Liver (tissue), 9 donors: ENCODE results near the gene FOXJ2. TPM values are rescaled to one million over a fixed set of nuclear protein-coding genes. Genes with fewer than 3 reads are reported as not detected.
"Not testable (repeated sequence)": the region's sequence is repeated elsewhere in the genome, so short reads cannot be mapped to it uniquely, and the experiment has no call there.

Experiments
- DNase-seq: peaks from one replicate; pipeline ENCODE4 v3.0.0-alpha.2; 2017; ENCODE audit warnings: low spot score
- H3K27ac ChIP-seq, 2 donors: one replicate each; pipeline ENCODE4 v1.7.0; 2013; ENCODE audit warnings: inconsistent platforms in 2 of 2, low read length in 2 of 2, control low read depth in 1 of 2, low read depth in 1 of 2, mild to moderate bottlenecking in 1 of 2
- H3K27me3 ChIP-seq, 4 donors: one replicate each; pipeline versions ENCODE4 v1.6.1 to v1.7.0; 2013; ENCODE audit warnings: low read length in 3 of 4, inconsistent platforms in 1 of 4, mild to moderate bottlenecking in 1 of 4, moderate library complexity in 1 of 4; ENCODE audit not compliant: control insufficient read depth in 4 of 4, insufficient read depth in 4 of 4
- H3K36me3 ChIP-seq, 4 donors: one replicate each; pipeline versions ENCODE4 v1.6.1 to v1.7.0; 2013; ENCODE audit warnings: low read length in 3 of 4, mild to moderate bottlenecking in 3 of 4, low read depth in 1 of 4, moderate library complexity in 1 of 4; ENCODE audit not compliant: control insufficient read depth in 4 of 4, insufficient read depth in 3 of 4
- H3K4me1 ChIP-seq, 4 donors: one replicate each; pipeline versions ENCODE4 v1.6.1 to v1.7.0; 2013; ENCODE audit warnings: low read length in 3 of 4, mild to moderate bottlenecking in 3 of 4, moderate library complexity in 1 of 4; ENCODE audit not compliant: control insufficient read depth in 4 of 4, insufficient read depth in 4 of 4
- H3K4me3 ChIP-seq, 3 donors: one replicate each; pipeline versions ENCODE4 v1.6.1 to v1.7.0; 2013; ENCODE audit warnings: low read length in 3 of 3, control low read depth in 1 of 3, low read depth in 1 of 3, mild to moderate bottlenecking in 1 of 3
- H3K9ac ChIP-seq, 2 donors: one replicate each; pipeline ENCODE4 v1.7.0; 2013; ENCODE audit warnings: low read length in 2 of 2, mild to moderate bottlenecking in 2 of 2, moderate library complexity in 2 of 2, control low read depth in 1 of 2, low read depth in 1 of 2
- H3K9me3 ChIP-seq, 4 donors: one replicate each; pipeline versions ENCODE4 v1.6.1 to v1.7.0; 2013; ENCODE audit warnings: low read length in 3 of 4; ENCODE audit not compliant: control insufficient read depth in 4 of 4
- EGR1 ChIP-seq, 2 donors: IDR thresholded peaks; 2 replicates each; pipeline ENCODE4 v1.6.1; 2016 to 2018; ENCODE audit warnings: antibody characterized with exemption in 2 of 2, low read depth in 2 of 2
- FOXA1 ChIP-seq: IDR thresholded peaks from 2 replicates; pipeline ENCODE4 v1.6.1; 2016; ENCODE audit warnings: antibody characterized with exemption
- GABPA ChIP-seq, 2 donors: IDR thresholded peaks in 1 of 2; conservative IDR thresholded peaks in 1 of 2; 2 replicates each; pipeline ENCODE4 v1.6.1; 2016; ENCODE audit warnings: antibody characterized with exemption in 2 of 2, mild to moderate bottlenecking in 1 of 2, moderate library complexity in 1 of 2
- HNF4A ChIP-seq, 2 donors: conservative IDR thresholded peaks; 2 replicates each; pipeline ENCODE4 v1.6.1; 2016; ENCODE audit warnings: antibody characterized with exemption in 2 of 2, mild to moderate bottlenecking in 2 of 2
- HNF4G ChIP-seq: IDR thresholded peaks from 2 replicates; pipeline ENCODE4 v1.6.1; 2016; ENCODE audit warnings: antibody characterized with exemption
- JUND ChIP-seq, 2 donors: IDR thresholded peaks; 2 replicates each; pipeline ENCODE4 v1.6.1; 2016; ENCODE audit warnings: antibody characterized with exemption in 2 of 2
- NR2F2 ChIP-seq: IDR thresholded peaks from 2 replicates; pipeline ENCODE4 v1.6.1; 2016; ENCODE audit warnings: antibody characterized with exemption
- RAD21 ChIP-seq, 2 donors: IDR thresholded peaks; 2 replicates each; pipeline ENCODE4 v1.6.1; 2016; ENCODE audit warnings: antibody characterized with exemption in 2 of 2, mild to moderate bottlenecking in 2 of 2
- RXRA ChIP-seq, 2 donors: IDR thresholded peaks; 2 replicates each; pipeline ENCODE4 v1.6.1; 2017 to 2018; ENCODE audit warnings: antibody characterized with exemption in 2 of 2, mild to moderate bottlenecking in 1 of 2
- SP1 ChIP-seq: IDR thresholded peaks from 2 replicates; pipeline ENCODE4 v1.6.1; 2018; ENCODE audit warnings: antibody characterized with exemption, mild to moderate bottlenecking
- TAF1 ChIP-seq: conservative IDR thresholded peaks from 2 replicates; pipeline ENCODE4 v1.6.1; 2016; ENCODE audit warnings: antibody characterized with exemption, mild to moderate bottlenecking
- YY1 ChIP-seq: IDR thresholded peaks from 2 replicates; pipeline ENCODE4 v1.6.1; 2016; ENCODE audit warnings: antibody characterized with exemption, mild to moderate bottlenecking
- WGBS: extraction: QIAGEN DNeasy Blood & Tissue Kit; methylation state at CpG from one replicate; pipeline ENCODE4 v1.1.7; 2013; 5-methylcytosine and 5-hydroxymethylcytosine counted together
- polyA plus RNA-seq, 2 donors: library from polyadenylated mRNA; stranded (reverse) in 1 of 2; unstranded in 1 of 2; fragments of 200-250 nt in 1 of 2; fragments of >200 nt in 1 of 2; fragmentation: Nextera tagmentation in 1 of 2; extraction: Ambion mirVana in 1 of 2; gene quantifications; one replicate each; pipeline versions ENCODE4 v1.2.1 to v1.2.3, GENCODE V29; 2013 to 2015
- total RNA-seq, 2 donors: library from RNA; depleted of rRNA; stranded (reverse); fragments of >200 nt; gene quantifications; one replicate each; pipeline ENCODE4 v1.2.3, GENCODE V29; 2014
- TF ChIP-seq, protein P1 (sequence below): IDR thresholded peaks from 2 replicates; pipeline ENCODE4 v1.6.1; 2016; ENCODE audit warnings: antibody characterized with exemption
- TF ChIP-seq, protein P2 (sequence below): IDR thresholded peaks from 2 replicates; pipeline ENCODE4 v1.6.1; 2016; ENCODE audit warnings: antibody characterized with exemption
- TF ChIP-seq, protein P3 (sequence below): IDR thresholded peaks from 2 replicates; pipeline ENCODE4 v1.6.1; 2016; ENCODE audit warnings: antibody characterized with exemption
- TF ChIP-seq, protein P4 (sequence below): IDR thresholded peaks from 2 replicates; pipeline ENCODE4 v1.6.1; 2016; ENCODE audit warnings: antibody characterized with exemption, mild to moderate bottlenecking
- donor health status: healthy.
- donor health status: healthy.
- donor health status: healthy.
- donor health status: healthy.
- donor health status: healthy.

FOXJ2 gene
- total and polyA plus RNA-seq, 4 donors: 2.3 to 9.2 (median 3.7) TPM

DNA sequence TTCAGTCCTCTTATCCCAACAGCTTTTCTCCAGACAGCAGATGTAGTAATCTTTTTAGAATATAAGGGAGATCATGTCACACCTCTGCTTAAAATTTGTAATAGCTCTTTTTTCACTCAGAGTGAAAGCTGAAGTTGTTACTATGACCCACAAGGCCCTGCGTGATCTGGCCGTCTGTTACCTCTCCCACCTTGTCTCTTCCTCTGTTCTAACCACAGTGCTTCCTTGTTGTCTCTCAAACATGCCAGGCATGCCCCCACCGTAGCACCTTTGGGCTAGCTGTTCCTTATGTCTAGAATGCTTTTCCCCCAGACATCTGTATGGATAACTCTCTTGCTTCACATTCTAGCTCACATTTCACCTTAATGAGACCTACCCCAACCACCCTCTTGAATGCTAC, 56.1 kb downstream of the FOXJ2 start:
- Histone ChIP-seq H3K36me3 (peaks cover 15 to 39% (median 30%) of the 10 kb centered on the region in 4 donors), H3K9ac (peak overlapping the region in 1 of 2 donors; percentile 26), H3K9me3 (no peaks in the 10 kb centered on the region), H3K4me3 (no peak overlapping the region), H3K27ac (no peak overlapping the region), H3K4me1 (peaks cover 2 to 11% (median 9%) of the 10 kb centered on the region in 4 donors), H3K27me3 (no peaks in the 10 kb centered on the region)
- DNase-seq: no peak
- 81% methylated on average over 3 of the region's 3 CpGs for WGBS
- TF ChIP-seq, protein P1, sequence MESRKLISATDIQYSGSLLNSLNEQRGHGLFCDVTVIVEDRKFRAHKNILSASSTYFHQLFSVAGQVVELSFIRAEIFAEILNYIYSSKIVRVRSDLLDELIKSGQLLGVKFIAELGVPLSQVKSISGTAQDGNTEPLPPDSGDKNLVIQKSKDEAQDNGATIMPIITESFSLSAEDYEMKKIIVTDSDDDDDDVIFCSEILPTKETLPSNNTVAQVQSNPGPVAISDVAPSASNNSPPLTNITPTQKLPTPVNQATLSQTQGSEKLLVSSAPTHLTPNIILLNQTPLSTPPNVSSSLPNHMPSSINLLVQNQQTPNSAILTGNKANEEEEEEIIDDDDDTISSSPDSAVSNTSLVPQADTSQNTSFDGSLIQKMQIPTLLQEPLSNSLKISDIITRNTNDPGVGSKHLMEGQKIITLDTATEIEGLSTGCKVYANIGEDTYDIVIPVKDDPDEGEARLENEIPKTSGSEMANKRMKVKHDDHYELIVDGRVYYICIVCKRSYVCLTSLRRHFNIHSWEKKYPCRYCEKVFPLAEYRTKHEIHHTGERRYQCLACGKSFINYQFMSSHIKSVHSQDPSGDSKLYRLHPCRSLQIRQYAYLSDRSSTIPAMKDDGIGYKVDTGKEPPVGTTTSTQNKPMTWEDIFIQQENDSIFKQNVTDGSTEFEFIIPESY: no peak
- TF ChIP-seq SP1 (no peak), HNF4A (conservative IDR thresholded peaks at IDR 0.05) (no peak), FOXA1 (no peak), HNF4G (no peak), NR2F2 (no peak), RXRA (IDR thresholded peaks at IDR 0.05) (no peak), TAF1 (no peak)

DNA sequence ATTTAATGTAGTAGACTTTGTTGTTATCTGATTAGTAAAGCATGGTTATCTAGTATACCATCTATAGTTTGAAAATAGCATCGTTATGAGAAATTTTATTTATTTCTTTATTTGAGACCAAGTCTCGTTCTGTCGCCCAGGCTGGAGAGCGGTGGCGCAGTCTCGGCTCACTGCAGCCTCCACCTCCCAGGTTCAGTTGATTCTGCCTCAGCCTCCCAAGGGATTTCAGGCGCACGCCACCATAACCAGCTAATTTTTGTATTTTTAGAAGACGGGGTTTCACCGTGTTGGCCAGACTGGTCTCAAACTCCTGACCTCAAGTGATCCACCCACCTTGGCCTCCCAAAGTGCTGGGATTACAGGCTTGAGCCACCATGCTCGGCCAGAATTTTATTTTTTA, 56.8 kb downstream of the FOXJ2 start:
- peaks cover 16 to 44% (median 36%) of the 10 kb centered on the region in 4 donors for H3K36me3 ChIP-seq
- not testable (repeated sequence) for H3K9ac ChIP-seq, H3K27me3 ChIP-seq, H3K4me3 ChIP-seq, H3K9me3 ChIP-seq, H3K27ac ChIP-seq, DNase-seq, H3K4me1 ChIP-seq
- 95% methylated on average over 11 of the region's 11 CpGs for WGBS

DNA sequence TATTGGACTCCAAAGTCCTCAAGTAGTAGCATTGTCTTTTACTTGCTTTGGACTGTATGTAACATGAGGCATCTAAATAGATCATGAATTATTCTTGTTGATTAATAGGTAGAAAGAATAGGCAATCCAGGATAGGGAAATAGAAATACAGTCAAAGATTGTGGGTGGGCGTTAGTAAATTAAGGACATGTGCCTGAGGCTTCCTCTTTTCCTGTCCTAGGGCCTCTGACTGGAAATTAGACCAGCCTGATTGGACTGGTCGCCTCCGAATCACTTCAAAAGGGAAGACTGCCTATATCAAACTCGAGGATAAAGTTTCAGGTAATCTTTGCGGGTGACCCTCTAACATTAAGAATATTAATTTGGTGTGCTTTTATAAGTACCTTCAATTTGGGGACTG, 57.2 kb downstream of the FOXJ2 start:
- H3K27ac ChIP-seq: no peak overlapping the region
- no peak overlapping the region for H3K4me3 ChIP-seq
- 92% methylated on average over 5 of the region's 5 CpGs for WGBS
- no peak for DNase-seq
- H3K9me3 ChIP-seq: no peaks in the 10 kb centered on the region
- H3K4me1 ChIP-seq: peaks cover 0 to 3% (median 1%) of the 10 kb centered on the region in 4 donors
- peaks cover 19 to 48% (median 40%) of the 10 kb centered on the region in 4 donors for H3K36me3 ChIP-seq
- H3K27me3 ChIP-seq: no peaks in the 10 kb centered on the region
- H3K9ac ChIP-seq: no peak overlapping the region
- no peak for TF ChIP-seq TAF1
- TF ChIP-seq, protein P2, sequence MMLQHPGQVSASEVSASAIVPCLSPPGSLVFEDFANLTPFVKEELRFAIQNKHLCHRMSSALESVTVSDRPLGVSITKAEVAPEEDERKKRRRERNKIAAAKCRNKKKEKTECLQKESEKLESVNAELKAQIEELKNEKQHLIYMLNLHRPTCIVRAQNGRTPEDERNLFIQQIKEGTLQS: no peak
- TF ChIP-seq RXRA (IDR thresholded peaks at IDR 0.05): no peak
- no peak for TF ChIP-seq EGR1 (IDR thresholded peaks at IDR 0.05; ENCODE audit: low read depth in 2 of 2)
- no peak for TF ChIP-seq YY1
- no peak for TF ChIP-seq RAD21 (IDR thresholded peaks at IDR 0.05)
- TF ChIP-seq SP1: no peak

DNA sequence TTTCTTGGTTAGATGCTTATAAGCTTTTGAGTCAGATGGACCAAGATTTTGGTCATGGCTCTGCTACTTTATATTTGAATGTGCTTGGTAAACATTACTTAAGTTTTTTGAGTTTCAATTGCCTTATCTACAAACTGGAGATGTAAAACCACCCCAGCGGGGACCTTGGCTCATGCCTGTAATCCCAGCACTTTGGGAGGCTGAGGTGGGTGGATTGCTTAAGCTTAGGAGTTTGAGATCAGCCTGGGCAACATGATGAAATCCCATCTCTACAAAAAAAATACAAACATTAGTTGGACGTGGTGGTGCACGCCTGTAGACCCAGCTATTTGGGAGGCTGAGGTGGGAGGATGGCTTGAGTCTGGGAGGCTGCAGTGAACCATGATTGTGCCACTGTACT, 60.8 kb downstream of the FOXJ2 start:
- Histone ChIP-seq H3K9ac (no peak overlapping the region), H3K27ac (no peak overlapping the region), H3K4me1 (no peaks in the 10 kb centered on the region), H3K27me3 (no peaks in the 10 kb centered on the region), H3K36me3 (peaks cover 24 to 70% (median 56%) of the 10 kb centered on the region in 4 donors), H3K4me3 (no peak overlapping the region), H3K9me3 (no peaks in the 10 kb centered on the region)
- DNase-seq: no peak
- 93% methylated on average over 3 of the region's 3 CpGs for WGBS
- TF ChIP-seq, protein P2: no peak
- no peak for TF ChIP-seq GABPA (IDR thresholded peaks at IDR 0.05 in 1 of 2, conservative IDR thresholded peaks at IDR 0.05 in 1 of 2)
- TF ChIP-seq, protein P3, sequence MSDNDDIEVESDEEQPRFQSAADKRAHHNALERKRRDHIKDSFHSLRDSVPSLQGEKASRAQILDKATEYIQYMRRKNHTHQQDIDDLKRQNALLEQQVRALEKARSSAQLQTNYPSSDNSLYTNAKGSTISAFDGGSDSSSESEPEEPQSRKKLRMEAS: no peak
- TF ChIP-seq, protein P4, sequence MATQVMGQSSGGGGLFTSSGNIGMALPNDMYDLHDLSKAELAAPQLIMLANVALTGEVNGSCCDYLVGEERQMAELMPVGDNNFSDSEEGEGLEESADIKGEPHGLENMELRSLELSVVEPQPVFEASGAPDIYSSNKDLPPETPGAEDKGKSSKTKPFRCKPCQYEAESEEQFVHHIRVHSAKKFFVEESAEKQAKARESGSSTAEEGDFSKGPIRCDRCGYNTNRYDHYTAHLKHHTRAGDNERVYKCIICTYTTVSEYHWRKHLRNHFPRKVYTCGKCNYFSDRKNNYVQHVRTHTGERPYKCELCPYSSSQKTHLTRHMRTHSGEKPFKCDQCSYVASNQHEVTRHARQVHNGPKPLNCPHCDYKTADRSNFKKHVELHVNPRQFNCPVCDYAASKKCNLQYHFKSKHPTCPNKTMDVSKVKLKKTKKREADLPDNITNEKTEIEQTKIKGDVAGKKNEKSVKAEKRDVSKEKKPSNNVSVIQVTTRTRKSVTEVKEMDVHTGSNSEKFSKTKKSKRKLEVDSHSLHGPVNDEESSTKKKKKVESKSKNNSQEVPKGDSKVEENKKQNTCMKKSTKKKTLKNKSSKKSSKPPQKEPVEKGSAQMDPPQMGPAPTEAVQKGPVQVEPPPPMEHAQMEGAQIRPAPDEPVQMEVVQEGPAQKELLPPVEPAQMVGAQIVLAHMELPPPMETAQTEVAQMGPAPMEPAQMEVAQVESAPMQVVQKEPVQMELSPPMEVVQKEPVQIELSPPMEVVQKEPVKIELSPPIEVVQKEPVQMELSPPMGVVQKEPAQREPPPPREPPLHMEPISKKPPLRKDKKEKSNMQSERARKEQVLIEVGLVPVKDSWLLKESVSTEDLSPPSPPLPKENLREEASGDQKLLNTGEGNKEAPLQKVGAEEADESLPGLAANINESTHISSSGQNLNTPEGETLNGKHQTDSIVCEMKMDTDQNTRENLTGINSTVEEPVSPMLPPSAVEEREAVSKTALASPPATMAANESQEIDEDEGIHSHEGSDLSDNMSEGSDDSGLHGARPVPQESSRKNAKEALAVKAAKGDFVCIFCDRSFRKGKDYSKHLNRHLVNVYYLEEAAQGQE: no peak
- TF ChIP-seq HNF4A (conservative IDR thresholded peaks at IDR 0.05): no peak
- no peak for TF ChIP-seq SP1
- no peak for TF ChIP-seq RXRA (IDR thresholded peaks at IDR 0.05)
- no peak for TF ChIP-seq JUND (IDR thresholded peaks at IDR 0.05)
- no peak for TF ChIP-seq TAF1
- TF ChIP-seq FOXA1: no peak
